Neural progenitor cell (in vitro differentiated cells): ENCODE results near the gene CEACAM3.

Experiments used
- CTCF ChIP-seq: fragments of 200-600 bp; sonication (generic); IDR thresholded peaks from 2 replicates; pipeline ENCODE4 v1.5.1; 2017; ENCODE audit warnings: antibody characterized with exemption, mild to moderate bottlenecking
- EZH2 ChIP-seq: fragments of 200-600 bp; sonication (generic); IDR thresholded peaks from 2 replicates; pipeline ENCODE4 v1.6.1; 2017; ENCODE audit warnings: antibody characterized with exemption, mild to moderate bottlenecking, moderate library complexity
- EZH2phosphoT487 ChIP-seq: fragments of 200-600 bp; sonication (generic); IDR thresholded peaks from 2 replicates; pipeline ENCODE4 v1.6.1; 2017; ENCODE audit warnings: antibody characterized with exemption

DNA sequence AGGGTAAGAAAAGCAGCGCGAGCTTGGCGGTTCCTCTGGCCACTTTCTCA is 48.4 kb downstream of the CEACAM3 start, which contains the start of gene DMRTC2:
- TF ChIP-seq CTCF: no peak
- TF ChIP-seq EZH2: no peak
- TF ChIP-seq EZH2phosphoT487: no peak
